Upper lobe of left lung (tissue), 6 donors: Measurements from ENCODE around the gene IZUMO1. TPM values are rescaled to one million over a fixed set of nuclear protein-coding genes. Genes with fewer than 3 reads are reported as not detected.

Experiments used
- ATAC-seq, 2 donors: fragments of 200-7000 bp; cut with Tn5 transposase; one replicate each; pipeline ENCODE4 v1.9.1; 2022; ENCODE audit warnings: mild to moderate bottlenecking in 2 of 2, moderate library complexity in 2 of 2; ENCODE audit not compliant: low FRiP score in 2 of 2
- DNase-seq, 2 donors: peaks; one replicate each; pipeline ENCODE4 v3.0.0-alpha.2; 2019 to 2020
- H3K27ac ChIP-seq, 4 donors: fragments of 200-600 bp; sonication (generic); one replicate each; pipeline ENCODE4 v1.5.1; 2016 to 2019
- H3K27me3 ChIP-seq, 4 donors: fragments of 200-600 bp; sonication (generic); one replicate each; pipeline ENCODE4 v1.5.1; 2017 to 2019
- H3K36me3 ChIP-seq, 4 donors: fragments of 200-600 bp; sonication (generic); one replicate each; pipeline ENCODE4 v1.5.1; 2016 to 2019
- H3K4me1 ChIP-seq, 4 donors: fragments of 200-600 bp; sonication (generic); one replicate each; pipeline ENCODE4 v1.5.1; 2018 to 2019
- H3K4me3 ChIP-seq, 4 donors: fragments of 200-600 bp; sonication (generic); one replicate each; pipeline ENCODE4 v1.5.1; 2017 to 2019; ENCODE audit warnings: mild to moderate bottlenecking in 2 of 4, moderate library complexity in 1 of 4
- H3K9me3 ChIP-seq, 4 donors: fragments of 200-600 bp; sonication (generic); one replicate each; pipeline ENCODE4 v1.5.1; 2018 to 2019
- EP300 ChIP-seq, 4 donors: sonication (generic); formaldehyde crosslinking; IDR thresholded peaks; one replicate each; pipeline ENCODE4 v1.5.1; 2017; ENCODE audit warnings: antibody characterized with exemption in 4 of 4, control low read depth in 2 of 4
- POLR2A ChIP-seq, 4 donors: fragments of 450-650 bp; IDR thresholded peaks; one replicate each; pipeline ENCODE4 v1.5.1; 2016 to 2017; ENCODE audit warnings: antibody characterized with exemption in 4 of 4, mild to moderate bottlenecking in 2 of 4
- POLR2AphosphoS5 ChIP-seq, 2 donors: sonication (generic); formaldehyde crosslinking; IDR thresholded peaks; one replicate each; pipeline ENCODE4 v1.5.1; 2017; ENCODE audit warnings: antibody characterized with exemption in 2 of 2
- WGBS, 2 donors: methylation state at CpG; one replicate each; pipeline ENCODE4 v1.1.5; 2017 to 2018; 5-methylcytosine and 5-hydroxymethylcytosine counted together
- total RNA-seq, 6 donors: library from RNA; depleted of rRNA in 4 of 6; stranded (reverse); fragments of >200 nt in 4 of 6; gene quantifications; one replicate each; pipeline versions ENCODE4 v1.1.0 to v1.2.1, GENCODE V29; 2016 to 2021
- TF ChIP-seq, protein P1 (sequence below), 6 experiments: fragments of 450-650 bp in 4 of 6; fragments of 200-600 bp in 2 of 6; sonication (generic) in 2 of 6; IDR thresholded peaks; one replicate each; pipeline ENCODE4 v1.5.1; 2016 to 2019; ENCODE audit warnings: antibody characterized with exemption in 6 of 6
- donor health status: DM: no; HTN: no; CAD: no; lungs with moderate emphysema.
- donor health status: DM: no; HTN: yes; CAD: no; lungs with severe emphysema.

The IZUMO1 gene
- 1 to 10 TPM in 5 of 6 donors, not detected in 1; 1.4 to 4.2 (median 2.5) TPM for total RNA-seq

DNA sequence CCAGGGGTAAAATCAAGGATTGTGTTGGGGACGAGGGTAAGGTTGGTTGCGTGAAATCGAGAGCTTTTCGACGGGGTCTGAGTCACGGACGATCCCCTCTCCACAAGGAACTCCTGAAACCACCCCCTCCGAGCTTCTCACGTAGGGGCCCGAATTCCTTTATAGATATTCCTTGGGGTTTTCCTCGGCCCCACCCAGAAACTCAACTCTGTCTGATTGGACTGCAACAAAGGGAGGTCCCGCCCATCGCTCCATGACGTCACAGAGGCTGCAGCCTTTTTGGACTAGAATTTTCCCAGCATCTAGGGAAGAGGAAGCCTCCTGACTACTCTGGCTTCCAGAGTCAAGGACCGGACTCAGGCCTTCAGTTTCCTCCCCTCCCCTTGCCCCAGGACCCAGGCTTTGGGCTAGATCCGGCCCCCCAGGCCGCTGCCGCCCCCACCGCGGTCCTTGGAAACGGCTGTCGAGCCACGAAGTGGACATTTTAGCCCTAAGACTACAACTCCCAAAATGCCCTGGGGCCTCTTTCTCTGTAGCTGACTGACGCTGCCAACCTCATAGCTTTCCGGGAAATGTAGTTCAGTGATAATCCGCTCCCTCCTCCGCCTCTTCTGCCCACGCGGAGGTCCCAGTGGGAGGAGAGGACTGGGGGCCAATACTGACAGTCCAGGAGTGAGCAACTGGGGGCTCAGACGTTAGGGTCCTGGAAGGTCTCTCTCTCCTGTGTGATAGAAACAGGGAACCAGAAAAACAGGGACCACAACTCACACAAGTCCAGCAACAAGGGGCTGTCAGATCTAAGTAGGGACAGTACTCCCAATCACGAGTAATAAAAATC is at the start of gene IZUMO1:
Gene IZUMO1 (minus strand): TSS at position 172 of the 838 bp plus-strand sequence. CDS start 1,050 bp downstream, outside the sequence.
- 31 to 32% methylated on average over 28 to 31 of the region's 31 CpGs for WGBS, 2 donors
- Histone ChIP-seq H3K36me3 (peaks cover 0 to 31% (median 2%) of the 10 kb centered on the region in 4 donors), H3K4me3 (peak within 1 kb of the TSS in 3 of 4 donors; percentile 38 to 46 (median 42)), H3K4me1 (peaks cover 7 to 38% (median 18%) of the 10 kb centered on the region in 4 donors), H3K27ac (peak within 1 kb of the TSS in 2 of 4 donors; percentile 66 to 70), H3K27me3 (no peaks in the 10 kb centered on the region), H3K9me3 (no peaks in the 10 kb centered on the region)
- ATAC-seq, result peak; percentile 65 to 91
- peak; percentile 80 to 87 for DNase-seq
- TF ChIP-seq POLR2AphosphoS5 (IDR thresholded peaks at IDR 0.05), result no peak
- TF ChIP-seq, protein P1, sequence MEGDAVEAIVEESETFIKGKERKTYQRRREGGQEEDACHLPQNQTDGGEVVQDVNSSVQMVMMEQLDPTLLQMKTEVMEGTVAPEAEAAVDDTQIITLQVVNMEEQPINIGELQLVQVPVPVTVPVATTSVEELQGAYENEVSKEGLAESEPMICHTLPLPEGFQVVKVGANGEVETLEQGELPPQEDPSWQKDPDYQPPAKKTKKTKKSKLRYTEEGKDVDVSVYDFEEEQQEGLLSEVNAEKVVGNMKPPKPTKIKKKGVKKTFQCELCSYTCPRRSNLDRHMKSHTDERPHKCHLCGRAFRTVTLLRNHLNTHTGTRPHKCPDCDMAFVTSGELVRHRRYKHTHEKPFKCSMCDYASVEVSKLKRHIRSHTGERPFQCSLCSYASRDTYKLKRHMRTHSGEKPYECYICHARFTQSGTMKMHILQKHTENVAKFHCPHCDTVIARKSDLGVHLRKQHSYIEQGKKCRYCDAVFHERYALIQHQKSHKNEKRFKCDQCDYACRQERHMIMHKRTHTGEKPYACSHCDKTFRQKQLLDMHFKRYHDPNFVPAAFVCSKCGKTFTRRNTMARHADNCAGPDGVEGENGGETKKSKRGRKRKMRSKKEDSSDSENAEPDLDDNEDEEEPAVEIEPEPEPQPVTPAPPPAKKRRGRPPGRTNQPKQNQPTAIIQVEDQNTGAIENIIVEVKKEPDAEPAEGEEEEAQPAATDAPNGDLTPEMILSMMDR (IDR thresholded peaks at IDR 0.05), result no peak
- TF ChIP-seq EP300 (IDR thresholded peaks at IDR 0.05), result no peak

DNA sequence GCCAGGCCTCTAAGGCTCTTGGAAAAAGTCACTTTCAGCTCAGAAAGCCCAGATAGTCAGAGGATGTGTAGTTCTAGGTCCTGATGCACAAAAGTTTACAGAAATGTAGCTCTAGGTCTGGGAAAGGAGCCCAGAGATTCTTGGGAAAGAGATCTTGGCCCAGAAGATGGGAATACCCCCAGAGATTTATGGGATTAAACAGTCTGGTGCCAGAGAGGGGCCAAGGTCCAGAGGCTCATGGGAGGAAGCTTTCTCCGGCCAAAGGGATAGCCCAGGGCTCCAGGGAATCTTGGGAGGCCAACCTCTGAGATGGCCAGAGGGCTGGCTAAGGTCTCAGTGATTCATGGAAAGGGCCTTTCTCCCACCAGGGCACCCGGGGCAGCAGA is 49.0 kb upstream of the IZUMO1 start:
- Histone ChIP-seq H3K27me3 (no peaks in the 10 kb centered on the region), H3K4me1 (peaks cover 5 to 9% (median 8%) of the 10 kb centered on the region in 4 donors), H3K4me3 (peak overlapping the region in 3 of 4 donors; percentile 42 to 57 (median 54)), H3K9me3 (no peaks in the 10 kb centered on the region), H3K36me3 (peaks cover 0 to 16% (median 7%) of the 10 kb centered on the region in 4 donors), H3K27ac (peak overlapping the region; percentile 45 to 89 (median 76))
- no peak for TF ChIP-seq POLR2A (IDR thresholded peaks at IDR 0.05)
- no peak for TF ChIP-seq POLR2AphosphoS5 (IDR thresholded peaks at IDR 0.05)
- TF ChIP-seq, protein P1 (IDR thresholded peaks at IDR 0.05), result no peak
- no peak for TF ChIP-seq EP300 (IDR thresholded peaks at IDR 0.05)
- 67 to 86% methylated on average over 1 of the region's 2 CpGs for WGBS, 2 donors
- DNase-seq, result no peak
- ATAC-seq, result peak in 1 of 2 donors; percentile 6

DNA sequence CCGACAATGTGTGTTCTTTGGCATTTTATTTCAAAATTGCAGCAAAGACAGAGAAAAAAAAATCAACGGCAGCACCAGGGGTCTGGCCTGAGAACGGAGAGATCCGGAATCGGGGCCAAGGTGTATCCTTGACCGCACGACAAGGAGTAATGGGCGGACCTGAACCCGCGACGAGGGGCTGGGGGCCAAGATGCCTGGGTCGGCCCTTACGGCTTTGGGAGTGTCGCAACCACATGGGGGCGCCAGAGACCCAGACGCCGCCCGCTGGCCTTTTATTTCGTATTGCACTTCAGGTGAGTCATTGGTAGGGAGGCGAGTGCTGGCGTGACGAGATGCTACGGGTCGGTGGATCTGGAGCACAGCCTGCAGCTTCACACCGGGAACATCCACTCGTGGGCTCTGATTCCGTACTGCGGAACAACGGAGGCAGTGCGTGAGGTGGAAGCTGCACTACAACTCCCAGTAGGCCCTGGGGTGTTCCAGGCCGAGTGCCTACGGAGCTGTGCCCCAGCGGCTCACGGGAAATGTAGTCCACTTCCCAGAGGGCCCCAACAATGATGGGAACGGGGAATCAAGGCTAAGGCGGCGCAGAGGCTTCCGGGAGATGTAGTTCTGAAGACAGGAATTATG is 48.5 kb upstream of the IZUMO1 start:
- Histone ChIP-seq H3K4me3 (peak overlapping the region in 3 of 4 donors; percentile 42 to 57 (median 54)), H3K4me1 (peaks cover 5 to 9% (median 8%) of the 10 kb centered on the region in 4 donors), H3K36me3 (peaks cover 0 to 16% (median 7%) of the 10 kb centered on the region in 4 donors), H3K9me3 (no peaks in the 10 kb centered on the region), H3K27me3 (no peaks in the 10 kb centered on the region), H3K27ac (peak overlapping the region; percentile 45 to 89 (median 76))
- WGBS, 2 donors, result 2 to 3% methylated on average over 27 to 38 of the region's 38 CpGs
- peak; percentile 97 to 99 for ATAC-seq
- DNase-seq, result peak; percentile 93 to 96
- TF ChIP-seq EP300 (IDR thresholded peaks at IDR 0.05) (no peak), POLR2AphosphoS5 (IDR thresholded peaks at IDR 0.05) (peak in 1 of 2 donors; percentile 66), POLR2A (IDR thresholded peaks at IDR 0.05) (peak in 1 of 4 donors; percentile 44)
- TF ChIP-seq, protein P1 (IDR thresholded peaks at IDR 0.05), result peak; percentile 86 to 98 (median 96)

DNA sequence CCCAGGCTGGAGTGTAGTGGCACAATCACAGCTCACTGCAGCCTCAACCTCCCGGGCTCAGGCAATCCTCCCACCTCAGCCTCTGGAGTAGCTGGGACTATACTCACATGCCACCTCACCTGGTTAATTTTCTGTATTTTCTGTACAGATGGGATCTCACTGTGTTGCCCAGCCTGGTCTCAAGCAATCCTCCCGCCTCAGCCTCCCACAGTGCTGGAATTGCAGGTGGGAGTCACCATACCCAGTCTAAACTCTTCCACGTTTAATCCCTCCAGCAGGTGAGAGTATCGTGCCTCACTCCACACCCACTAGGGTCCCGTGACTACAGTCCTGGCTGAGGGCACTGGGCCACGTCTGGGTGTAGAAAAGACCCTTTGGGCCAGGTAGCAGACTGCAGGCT is 47.6 kb upstream of the IZUMO1 start:
- DNase-seq, result no peak
- WGBS, 2 donors, result 82 to 86% methylated on average over 6 of the region's 6 CpGs
- Histone ChIP-seq H3K36me3 (peaks cover 0 to 11% (median 3%) of the 10 kb centered on the region in 4 donors), H3K4me3 (no peak overlapping the region), H3K4me1 (peaks cover 5 to 9% (median 8%) of the 10 kb centered on the region in 4 donors), H3K27me3 (no peaks in the 10 kb centered on the region), H3K27ac (peak overlapping the region in 2 of 4 donors; percentile 73 to 89), H3K9me3 (no peaks in the 10 kb centered on the region)
- no peak for ATAC-seq
- no peak for TF ChIP-seq POLR2AphosphoS5 (IDR thresholded peaks at IDR 0.05)
- no peak for TF ChIP-seq EP300 (IDR thresholded peaks at IDR 0.05)
- TF ChIP-seq, protein P1 (IDR thresholded peaks at IDR 0.05), result no peak
- no peak for TF ChIP-seq POLR2A (IDR thresholded peaks at IDR 0.05)
